Right ventricle myocardium inferior (tissue), 1 donor: ENCODE data around the gene SLC6A5. TPM values are rescaled to one million over a fixed set of nuclear protein-coding genes. Genes with fewer than 3 reads are reported as not detected.

Experiments used
- total RNA-seq: library from RNA; stranded (reverse); fragmentation: NEBNext Ultra II Directional; extraction: Animal tissue kit (Norgen Biotek cat#: 25700); gene quantifications from one replicate; pipeline ENCODE4 v1.2.1, GENCODE V29; 2021
- donor health status: DM: no; HTN: yes; CAD: no; lungs with severe emphysema.

The SLC6A5 gene
- total RNA-seq, 1 donor from 2014 or later, result not detected

Other genes with a start within 250 kb of the SLC6A5 start
- gene HTATIP2, start 235.9 kb upstream of the SLC6A5 start, total RNA-seq, result 23.4 TPM
- gene PRMT3, start 211.9 kb upstream of the SLC6A5 start, total RNA-seq, result 13.3 TPM
- gene NELL1, start 70.0 kb downstream of the SLC6A5 start, total RNA-seq, result not detected